OCI-LY7 (cell line): ENCODE data around the gene SLX4IP. TPM values are rescaled to one million over a fixed set of nuclear protein-coding genes. Genes with fewer than 3 reads are reported as not detected.

Experiments
- BruUV-seq: library from RNA; stranded (reverse); fragments of 400-500 nt; replicated peaks from 2 replicates; lab custom pipeline; 2021; lab: Mats Ljungman, UMichigan
- CTCF ChIA-PET: fragments of 300-600 bp; sonication (Branson Sonifier 250); formaldehyde crosslinking; loops from one replicate; lab custom pipeline; 2022; ENCODE audit warnings: antibody characterized with exemption; ENCODE audit not compliant: unreplicated experiment; lab: Charles Lee
- POLR2A ChIA-PET: fragments of 300-600 bp; sonication (Branson Sonifier 250); formaldehyde crosslinking; loops from one replicate; lab custom pipeline; 2022; ENCODE audit warnings: antibody characterized with exemption; lab: Charles Lee
- DNase-seq: peaks from one replicate; pipeline ENCODE4 v3.0.0-alpha.2; 2015; ENCODE audit warnings: low spot score
- H2AFZ ChIP-seq: fragments of 200-600 bp; sonication (generic), shearing (Covaris generic); 2 replicates; pipeline ENCODE4 v1.6.1; 2014; ENCODE audit warnings: mild to moderate bottlenecking, antibody characterized with exemption, low read length, moderate library complexity
- H3K27ac ChIP-seq: fragments of 200-600 bp; sonication (generic); 2 replicates; pipeline ENCODE4 v1.5.1; 2014; ENCODE audit warnings: mixed run types, low read depth, mild to moderate bottlenecking, moderate library complexity, low read length, inconsistent platforms; ENCODE audit not compliant: poor library complexity, severe bottlenecking
- H3K36me3 ChIP-seq: fragments of 200-600 bp; sonication (generic); 2 replicates; pipeline ENCODE4 v1.6.1; 2014; ENCODE audit warnings: mild to moderate bottlenecking, antibody characterized with exemption, low read length, moderate library complexity, mixed read lengths; ENCODE audit not compliant: insufficient read depth
- H3K4me1 ChIP-seq: fragments of 200-600 bp; sonication (generic); 2 replicates; pipeline ENCODE4 v1.5.1; 2014; ENCODE audit warnings: mild to moderate bottlenecking, low read length; ENCODE audit not compliant: insufficient read depth, poor library complexity, severe bottlenecking
- H3K4me2 ChIP-seq: fragments of 200-600 bp; sonication (generic); 2 replicates; pipeline ENCODE4 v1.6.1; 2014; ENCODE audit warnings: mild to moderate bottlenecking, low read length
- H3K4me3 ChIP-seq: fragments of 200-600 bp; sonication (generic); 2 replicates; pipeline ENCODE4 v1.5.1; 2014; ENCODE audit warnings: mild to moderate bottlenecking, low read depth, low read length; ENCODE audit not compliant: poor library complexity, severe bottlenecking
- H3K79me2 ChIP-seq: fragments of 200-600 bp; sonication (generic); 2 replicates; pipeline ENCODE4 v1.6.1; 2016; ENCODE audit warnings: low read depth, mild to moderate bottlenecking, low read length, moderate library complexity, mixed read lengths; ENCODE audit not compliant: insufficient read depth
- H3K9me2 ChIP-seq: fragments of 200-600 bp; sonication (generic); 2 replicates; pipeline ENCODE4 v1.6.1; 2016; ENCODE audit warnings: mild to moderate bottlenecking, low read length, mixed read lengths; ENCODE audit not compliant: insufficient read depth
- H3K9me3 ChIP-seq: fragments of 200-600 bp; sonication (generic); 2 replicates; pipeline ENCODE4 v1.6.1; 2014; ENCODE audit warnings: mild to moderate bottlenecking, mixed run types, low read length, mixed read lengths
- H4K20me1 ChIP-seq: fragments of 200-600 bp; sonication (generic); 2 replicates; pipeline ENCODE4 v1.6.1; 2014; ENCODE audit warnings: mild to moderate bottlenecking, antibody characterized with exemption, low read length, moderate library complexity, mixed read lengths; ENCODE audit not compliant: insufficient read depth
- EZH2phosphoT487 ChIP-seq: fragments of 200-600 bp; sonication (generic); IDR thresholded peaks from 2 replicates; pipeline ENCODE4 v1.6.1; 2018; ENCODE audit warnings: low read depth, borderline replicate concordance, mild to moderate bottlenecking, mixed run types, antibody characterized with exemption, low read length, moderate library complexity, mixed read lengths
- intact Hi-C: fragments of 100-400 bp; cut with micrococcal nuclease; formaldehyde crosslinking; loops from one replicate; pipeline ENCODE4 v1.10.0; 2022; ENCODE audit not compliant: unreplicated experiment
- total RNA-seq, 2 experiments: library from RNA; depleted of rRNA in 1 of 2; stranded (reverse); fragments of >200 nt in 1 of 2; shearing (Covaris generic) in 1 of 2; gene quantifications; 2 replicates each; pipeline ENCODE4 v1.2.3, GENCODE V29; 2014 to 2022
- TF ChIP-seq, protein P1 (sequence below): fragments of 200-600 bp; sonication (generic); conservative IDR thresholded peaks from 2 replicates; pipeline ENCODE4 v1.5.1; 2014; ENCODE audit warnings: mild to moderate bottlenecking, antibody characterized with exemption, low read length, moderate library complexity, mixed read lengths

SLX4IP gene
- total RNA-seq, 2 experiments from 2014 or later = 4.1 to 9.2 TPM

DNA sequence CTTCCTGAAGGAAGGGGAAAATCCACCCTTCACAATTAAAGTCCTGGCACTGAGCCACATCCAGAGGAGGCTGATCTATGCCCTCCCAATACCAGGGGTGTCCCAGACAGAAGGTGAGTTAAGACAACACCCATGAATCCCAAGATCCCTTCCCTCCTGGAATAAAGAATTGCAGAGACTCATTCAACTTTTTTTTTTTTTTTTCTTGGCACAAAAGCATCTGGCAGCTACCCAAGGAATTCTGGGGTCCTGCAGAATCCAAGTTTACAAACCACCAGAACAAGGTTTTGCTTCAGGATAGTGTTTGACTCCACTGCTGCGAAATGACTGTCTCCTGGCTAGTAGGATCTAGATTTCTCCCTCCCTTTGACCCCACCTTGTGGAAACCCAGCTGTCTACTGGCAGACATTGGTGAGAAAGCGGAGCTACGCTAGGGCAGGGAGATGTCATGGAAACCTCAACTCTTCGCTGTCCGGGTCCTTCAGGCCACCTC is 201.3 kb downstream of the SLX4IP start:
- Histone ChIP-seq H3K4me1 (no peaks in the 10 kb centered on the region), H2AFZ (no peak overlapping the region), H3K79me2 (no peaks in the 10 kb centered on the region), H3K4me2 (no peak overlapping the region), H3K27ac (no peak overlapping the region), H3K9me3 (no peaks in the 10 kb centered on the region), H4K20me1 (no peaks in the 10 kb centered on the region), H3K9me2 (no peaks in the 10 kb centered on the region), H3K36me3 (no peaks in the 10 kb centered on the region), H3K4me3 (no peak overlapping the region)
- intact Hi-C loops = no loop called here
- ChIA-PET CTCF (no interaction called here), POLR2A (interaction anchor here (0.7 kb wide), 1 partner anchor 484 kb away, joined by 5 read pairs; no protein-coding TSS in a partner anchor)
- no peak for TF ChIP-seq EZH2phosphoT487
- TF ChIP-seq, protein P1, sequence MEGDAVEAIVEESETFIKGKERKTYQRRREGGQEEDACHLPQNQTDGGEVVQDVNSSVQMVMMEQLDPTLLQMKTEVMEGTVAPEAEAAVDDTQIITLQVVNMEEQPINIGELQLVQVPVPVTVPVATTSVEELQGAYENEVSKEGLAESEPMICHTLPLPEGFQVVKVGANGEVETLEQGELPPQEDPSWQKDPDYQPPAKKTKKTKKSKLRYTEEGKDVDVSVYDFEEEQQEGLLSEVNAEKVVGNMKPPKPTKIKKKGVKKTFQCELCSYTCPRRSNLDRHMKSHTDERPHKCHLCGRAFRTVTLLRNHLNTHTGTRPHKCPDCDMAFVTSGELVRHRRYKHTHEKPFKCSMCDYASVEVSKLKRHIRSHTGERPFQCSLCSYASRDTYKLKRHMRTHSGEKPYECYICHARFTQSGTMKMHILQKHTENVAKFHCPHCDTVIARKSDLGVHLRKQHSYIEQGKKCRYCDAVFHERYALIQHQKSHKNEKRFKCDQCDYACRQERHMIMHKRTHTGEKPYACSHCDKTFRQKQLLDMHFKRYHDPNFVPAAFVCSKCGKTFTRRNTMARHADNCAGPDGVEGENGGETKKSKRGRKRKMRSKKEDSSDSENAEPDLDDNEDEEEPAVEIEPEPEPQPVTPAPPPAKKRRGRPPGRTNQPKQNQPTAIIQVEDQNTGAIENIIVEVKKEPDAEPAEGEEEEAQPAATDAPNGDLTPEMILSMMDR = no peak
- BruUV-seq = no TSS peak
- DNase-seq = no peak

DNA sequence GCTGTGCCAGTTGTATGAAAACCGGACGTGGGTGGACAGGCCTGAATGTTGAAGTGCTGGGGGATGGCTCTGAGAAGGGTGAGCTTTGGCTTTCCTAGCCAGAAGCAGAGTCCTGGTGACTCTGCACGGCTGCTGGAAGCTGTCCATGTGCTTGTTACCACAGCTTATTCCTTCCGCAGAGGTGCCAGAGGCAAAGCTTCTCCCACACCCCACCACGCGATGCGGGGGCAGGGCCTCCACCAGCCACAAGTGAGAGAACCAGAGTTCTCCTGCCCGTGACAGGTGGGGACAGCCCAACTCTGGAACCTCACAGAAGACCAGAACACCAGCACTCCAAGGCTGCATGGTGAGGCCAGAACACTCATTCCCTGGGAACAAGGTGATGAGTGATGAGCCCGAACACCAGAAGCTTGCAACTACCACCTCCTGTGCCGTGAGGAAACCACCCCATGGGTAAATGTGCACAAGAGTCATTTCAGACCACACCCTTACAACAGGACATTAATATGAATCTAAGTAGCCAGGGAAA is 202.0 kb downstream of the SLX4IP start:
- BruUV-seq = no TSS peak
- no peak overlapping the region for H3K27ac ChIP-seq
- ChIA-PET CTCF (no interaction called here), POLR2A (interaction anchor here (0.6 to 0.7 kb wide), 2 partner anchors 83 to 483 kb away, joined by 3 to 5 read pairs; no protein-coding TSS in a partner anchor)
- no peaks in the 10 kb centered on the region for H3K9me2 ChIP-seq
- no peak overlapping the region for H2AFZ ChIP-seq
- no peak for TF ChIP-seq EZH2phosphoT487
- TF ChIP-seq, protein P1 = no peak
- H3K4me3 ChIP-seq = no peak overlapping the region
- no peak overlapping the region for H3K4me2 ChIP-seq
- H3K4me1 ChIP-seq = no peaks in the 10 kb centered on the region
- no peaks in the 10 kb centered on the region for H3K36me3 ChIP-seq
- no peak for DNase-seq
- no peaks in the 10 kb centered on the region for H3K9me3 ChIP-seq
- no peaks in the 10 kb centered on the region for H3K79me2 ChIP-seq
- intact Hi-C loops = no loop called here
- H4K20me1 ChIP-seq = no peaks in the 10 kb centered on the region

DNA sequence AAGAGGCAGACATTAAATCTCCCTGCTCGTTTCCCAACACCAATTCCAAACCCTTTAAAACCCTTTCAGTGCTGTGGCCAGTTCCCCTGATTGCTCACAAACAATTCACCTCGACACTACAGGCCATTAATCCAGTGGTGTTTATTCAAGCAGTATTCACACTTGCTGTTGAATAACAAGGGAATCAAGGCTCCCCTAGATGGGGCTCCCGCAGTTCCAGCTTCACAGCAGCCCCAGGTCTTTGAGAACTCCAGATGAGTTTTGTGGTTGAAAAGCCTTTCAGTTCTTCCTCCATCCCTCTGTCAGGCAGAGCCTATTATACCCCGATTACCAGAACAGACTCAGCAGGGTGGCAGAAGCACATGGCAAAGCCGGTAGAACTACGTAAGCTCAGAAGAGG is 202.5 kb downstream of the SLX4IP start:
- Histone ChIP-seq H4K20me1 (no peaks in the 10 kb centered on the region), H3K79me2 (no peaks in the 10 kb centered on the region), H3K4me2 (no peak overlapping the region), H2AFZ (no peak overlapping the region), H3K9me2 (no peaks in the 10 kb centered on the region), H3K4me3 (no peak overlapping the region), H3K4me1 (no peaks in the 10 kb centered on the region), H3K36me3 (no peaks in the 10 kb centered on the region), H3K9me3 (no peaks in the 10 kb centered on the region), H3K27ac (no peak overlapping the region)
- POLR2A ChIA-PET = interaction anchor here (0.6 kb wide), 1 partner anchor 82 kb away, joined by 3 read pairs; no protein-coding TSS in a partner anchor
- CTCF ChIA-PET = no interaction called here
- BruUV-seq = no TSS peak
- no peak for DNase-seq
- TF ChIP-seq EZH2phosphoT487 = no peak
- TF ChIP-seq, protein P1 = no peak
- intact Hi-C loops = no loop called here
